SJSA1 (cell line): ENCODE results near the gene FRMD5. TPM values are rescaled to one million over a fixed set of nuclear protein-coding genes. Genes with fewer than 3 reads are reported as not detected.
A peak's percentile ranks its signal among the peaks of the same experiment; 100 is the strongest.
"Not testable (repeated sequence)": the region's sequence is repeated elsewhere in the genome, so short reads cannot be mapped to it uniquely, and the experiment has no call there.

Source experiments
- DNase-seq, 2 experiments: peaks; one replicate each; pipeline ENCODE4 v3.0.0-alpha.2; 2015 to 2020; ENCODE audit warnings: low spot score in 2 of 2, low read depth in 1 of 2
- H3K27ac ChIP-seq: fragments of 250-450 bp; sonication (Bioruptor Pico); 2 replicates; pipeline ENCODE4 v1.5.1; 2020; ENCODE audit warnings: mild to moderate bottlenecking, moderate library complexity
- H3K27me3 ChIP-seq: fragments of 250-450 bp; sonication (Bioruptor Pico); replicated peaks from 2 replicates; pipeline ENCODE4 v1.5.1; 2020; ENCODE audit warnings: mild to moderate bottlenecking, moderate library complexity
- H3K36me3 ChIP-seq: fragments of 250-450 bp; sonication (Bioruptor Pico); 2 replicates; pipeline ENCODE4 v1.5.1; 2020; ENCODE audit warnings: mild to moderate bottlenecking
- H3K4me1 ChIP-seq: fragments of 250-450 bp; sonication (Bioruptor Pico); replicated peaks from 2 replicates; pipeline ENCODE4 v1.6.1; 2021; ENCODE audit warnings: mild to moderate bottlenecking
- H3K4me3 ChIP-seq: fragments of 250-450 bp; sonication (Bioruptor Pico); 2 replicates; pipeline ENCODE4 v1.5.1; 2020; ENCODE audit warnings: mild to moderate bottlenecking
- H3K9me3 ChIP-seq: fragments of 250-450 bp; sonication (Bioruptor Pico); replicated peaks from 2 replicates; pipeline ENCODE4 v1.5.1; 2020; ENCODE audit warnings: mild to moderate bottlenecking
- total RNA-seq: library from RNA; depleted of rRNA; stranded (reverse); fragments of >200 nt; shearing (Covaris generic); gene quantifications from 2 replicates; pipeline ENCODE4 v1.2.3, GENCODE V29; 2014

Gene FRMD5
- total RNA-seq, 1 experiment from 2014 or later = 3.8 TPM

DNA sequence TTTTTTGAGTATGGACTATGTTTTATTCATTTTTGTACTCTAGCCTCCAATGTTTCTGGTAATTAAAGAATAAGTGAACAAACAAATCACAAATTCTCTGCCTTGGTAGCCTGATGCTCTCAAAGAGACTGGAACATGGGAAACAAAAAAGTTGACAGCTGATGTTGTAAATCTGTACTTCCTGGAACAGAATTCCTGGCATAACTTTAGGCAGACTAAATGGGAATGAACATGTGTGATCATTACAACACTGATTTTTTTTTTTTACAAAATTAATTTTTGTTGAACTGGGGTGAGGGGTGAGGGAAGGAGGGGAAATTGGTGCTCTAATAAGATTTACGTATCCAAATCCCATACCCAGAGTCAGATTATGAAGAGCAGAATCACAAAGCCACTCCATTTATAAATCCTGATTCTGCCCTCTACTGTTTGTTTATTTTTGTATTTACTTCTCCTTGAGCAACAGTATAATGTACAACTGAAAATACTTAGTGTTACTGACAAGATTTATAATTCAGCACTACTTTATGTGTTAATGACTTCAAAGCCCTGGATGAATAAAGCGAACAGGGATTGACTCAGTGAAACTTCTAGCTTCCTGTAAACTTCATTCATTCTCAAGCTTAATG, 165.0 kb downstream of the FRMD5 start:
- H3K36me3 ChIP-seq = no peaks in the 10 kb centered on the region
- DNase-seq = peak in 1 of 2 experiments; percentile 65
- H3K4me3 ChIP-seq = no peak overlapping the region
- H3K27ac ChIP-seq = peak overlapping the region; percentile 74
- H3K9me3 ChIP-seq = no peaks in the 10 kb centered on the region; the same call in 1 of the 2 replicates
- H3K4me1 ChIP-seq = peaks cover 43% of the 10 kb centered on the region
- H3K27me3 ChIP-seq = no peaks in the 10 kb centered on the region

DNA sequence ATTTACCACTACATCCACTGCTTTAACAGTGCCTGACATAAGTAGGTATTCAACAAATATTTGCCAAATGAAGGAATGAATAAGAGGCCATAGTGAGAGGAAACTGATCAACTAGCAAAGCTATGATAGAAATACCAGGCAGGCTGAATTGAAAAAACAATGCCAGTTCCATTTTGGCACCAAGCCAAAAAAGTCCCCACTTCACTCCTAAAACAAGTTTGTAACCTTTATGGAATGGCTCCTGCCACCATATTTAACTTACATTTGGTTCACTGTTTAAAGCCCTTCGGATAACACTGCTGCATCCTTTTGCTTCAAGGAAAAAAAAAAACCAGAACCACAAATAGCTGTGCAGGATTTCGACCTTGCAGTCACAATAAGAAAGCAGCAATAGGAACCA, 166.1 kb downstream of the FRMD5 start:
- Histone ChIP-seq H3K4me3 (no peak overlapping the region), H3K27me3 (no peaks in the 10 kb centered on the region), H3K27ac (0 out of 2 replicates have a peak overlapping the region, but pooled peaks have one; percentile 14), H3K36me3 (no peaks in the 10 kb centered on the region), H3K4me1 (peaks cover 40% of the 10 kb centered on the region), H3K9me3 (no peaks in the 10 kb centered on the region; the same call in 1 of the 2 replicates)
- DNase-seq = peak in 1 of 2 experiments; percentile 24

DNA sequence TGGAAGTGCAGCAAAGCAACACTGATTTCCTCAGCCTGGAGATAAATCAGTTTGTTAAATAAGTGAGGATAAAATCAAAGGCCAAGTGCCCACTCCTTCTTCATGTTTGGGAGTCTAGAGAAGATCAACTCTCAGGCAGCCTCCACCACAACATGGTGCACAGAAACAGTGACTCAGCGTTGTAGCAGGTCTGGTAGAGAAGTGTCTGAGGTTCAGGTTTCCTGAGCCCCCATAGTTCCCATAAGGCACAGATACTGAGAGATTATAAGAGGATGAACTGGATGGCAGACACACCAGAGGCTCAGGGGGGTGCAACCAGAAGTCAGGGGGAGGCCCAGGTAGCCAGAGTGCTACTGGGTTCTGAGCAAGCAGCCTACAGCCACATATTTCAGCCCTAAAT, 166.7 kb downstream of the FRMD5 start:
- Histone ChIP-seq H3K4me1 (peaks cover 40% of the 10 kb centered on the region), H3K9me3 (no peaks in the 10 kb centered on the region; the same call in 1 of the 2 replicates), H3K27ac (0 out of 2 replicates have a peak overlapping the region, but pooled peaks have one; percentile 14), H3K36me3 (no peaks in the 10 kb centered on the region), H3K27me3 (no peaks in the 10 kb centered on the region), H3K4me3 (no peak overlapping the region)
- peak in 1 of 2 experiments; percentile 16 for DNase-seq

DNA sequence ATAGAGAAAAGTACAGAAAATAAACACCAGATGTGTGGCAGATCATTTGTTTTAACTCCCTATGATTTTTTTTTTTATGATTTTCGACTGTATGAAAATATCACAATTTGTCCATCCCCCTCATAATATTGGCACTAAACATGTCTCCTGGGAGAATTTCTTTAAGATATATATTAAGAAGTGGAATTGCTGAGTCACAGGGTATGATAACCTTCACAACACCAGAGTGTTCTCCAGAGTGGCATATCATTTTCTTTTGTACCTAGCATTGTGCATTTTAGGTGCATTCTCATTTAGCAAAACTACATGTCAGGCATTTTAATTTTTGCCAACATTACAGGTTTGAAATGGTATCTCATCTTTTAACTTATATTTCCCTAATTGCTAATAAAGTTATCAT, 170.9 kb downstream of the FRMD5 start:
- Histone ChIP-seq H3K36me3 (no peaks in the 10 kb centered on the region), H3K27me3 (no peaks in the 10 kb centered on the region), H3K27ac (no peak overlapping the region), H3K9me3 (no peaks in the 10 kb centered on the region), H3K4me3 (no peak overlapping the region), H3K4me1 (peaks cover 25% of the 10 kb centered on the region)
- no peak for DNase-seq

DNA sequence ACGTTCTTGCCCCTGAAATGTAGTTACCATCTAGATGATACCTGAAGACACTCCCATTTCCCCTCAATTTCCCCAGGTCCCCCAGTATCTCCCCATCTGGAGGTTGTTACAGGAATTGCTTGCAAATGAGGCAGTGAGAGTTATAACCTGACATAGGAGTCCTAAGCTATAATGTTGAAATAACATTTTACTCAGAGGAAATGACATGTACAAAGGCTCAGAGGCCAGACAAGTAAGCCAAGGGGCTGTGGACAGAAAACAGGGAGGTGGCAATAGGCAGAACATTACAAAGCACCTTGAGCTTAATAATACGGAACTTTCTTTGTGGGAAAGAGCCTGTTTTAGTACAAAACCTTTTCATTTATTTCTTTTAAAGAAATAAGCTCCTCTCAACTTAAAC, 171.9 kb downstream of the FRMD5 start:
- H3K27ac ChIP-seq = no peak overlapping the region
- no peak for DNase-seq
- peaks cover 15% of the 10 kb centered on the region for H3K4me1 ChIP-seq
- no peaks in the 10 kb centered on the region for H3K9me3 ChIP-seq
- no peaks in the 10 kb centered on the region for H3K27me3 ChIP-seq
- H3K4me3 ChIP-seq = no peak overlapping the region
- H3K36me3 ChIP-seq = no peaks in the 10 kb centered on the region

DNA sequence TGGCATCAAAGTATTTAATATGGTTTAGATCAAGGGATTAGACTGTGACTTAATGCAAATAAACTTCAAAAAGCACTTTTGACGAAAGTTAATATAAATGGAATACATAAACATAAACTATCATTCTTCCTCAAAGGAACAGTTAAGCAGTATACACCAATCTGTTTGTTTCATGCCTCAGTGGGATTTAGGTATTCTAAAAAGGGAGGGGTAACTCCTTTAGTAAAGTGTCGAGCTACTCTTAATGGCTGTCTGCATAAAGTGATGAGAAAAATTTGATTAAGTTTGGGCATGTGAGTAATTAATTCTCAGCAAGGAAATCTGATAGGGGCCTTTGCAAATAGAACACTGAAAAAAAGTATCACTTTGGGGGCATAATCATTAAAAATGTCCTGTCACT, 176.9 kb downstream of the FRMD5 start:
- no peak for DNase-seq
- H3K4me1 ChIP-seq = no peaks in the 10 kb centered on the region
- no peak overlapping the region for H3K4me3 ChIP-seq
- no peaks in the 10 kb centered on the region for H3K27me3 ChIP-seq
- no peaks in the 10 kb centered on the region for H3K9me3 ChIP-seq
- H3K27ac ChIP-seq = no peak overlapping the region
- no peaks in the 10 kb centered on the region for H3K36me3 ChIP-seq

DNA sequence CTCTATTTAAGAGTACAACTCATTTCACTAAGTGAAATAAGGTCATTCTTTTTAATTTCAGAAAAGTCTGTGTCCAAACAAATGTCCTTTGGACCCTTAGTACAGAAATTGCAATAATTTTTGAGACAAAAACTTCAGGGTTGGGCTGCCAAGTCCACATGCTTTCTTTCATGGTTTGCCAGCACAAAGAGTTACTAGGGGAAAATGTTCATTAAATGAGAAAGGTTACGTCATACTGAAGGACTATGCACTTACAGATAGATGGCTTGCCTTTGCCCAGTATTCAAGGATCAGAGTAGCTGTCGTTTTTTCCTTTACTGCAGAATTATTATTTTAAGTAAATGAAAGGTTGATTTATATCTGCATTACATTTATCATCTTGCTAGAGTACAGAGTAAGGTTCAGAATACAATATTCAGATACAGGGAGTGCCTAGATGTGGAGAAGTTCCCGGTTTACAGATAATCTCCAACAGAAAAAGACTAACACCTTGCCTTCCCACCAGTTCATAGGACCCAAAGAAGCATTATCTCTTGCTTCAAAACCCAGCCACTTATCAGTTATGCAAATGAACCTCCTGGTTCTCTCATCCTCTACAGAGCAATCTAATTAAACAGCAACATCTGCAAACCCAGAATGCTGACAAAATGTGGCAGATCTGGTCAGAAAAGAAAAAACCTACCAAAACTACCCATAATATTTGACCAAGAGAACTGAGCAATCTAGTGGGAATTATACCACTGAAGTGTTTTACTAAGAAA, 179.3 kb downstream of the FRMD5 start:
- H3K27ac ChIP-seq = no peak overlapping the region

DNA sequence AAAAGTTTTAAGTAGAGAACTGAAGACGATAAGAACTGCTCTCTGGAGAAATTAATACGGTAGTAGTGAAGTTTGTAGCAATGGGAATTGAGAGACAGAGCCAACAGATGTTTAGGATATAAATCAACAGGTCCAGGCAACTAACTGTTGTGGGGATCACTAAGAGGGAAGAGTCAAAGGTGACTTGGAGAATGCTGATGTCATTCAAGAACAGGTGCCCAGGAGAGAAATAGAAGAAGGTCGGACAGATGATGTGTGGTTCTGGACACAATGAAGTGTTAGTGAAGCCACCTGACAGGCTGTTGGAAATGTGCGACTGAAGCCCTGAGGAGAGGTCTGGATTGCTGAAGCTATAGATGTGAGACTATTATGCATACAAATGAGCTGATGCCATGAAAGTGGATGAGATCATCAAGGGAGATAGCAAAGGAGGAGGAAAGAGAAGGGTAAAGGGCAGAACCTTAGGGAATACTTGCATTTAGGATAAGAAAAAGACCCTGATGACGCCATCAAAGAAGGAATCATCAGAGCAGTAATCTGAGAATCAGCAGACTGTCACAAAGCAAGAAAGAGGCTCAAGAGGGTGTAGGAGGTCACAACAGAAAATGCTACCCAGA, 183.7 kb downstream of the FRMD5 start:
- Histone ChIP-seq H3K9me3 (no peaks in the 10 kb centered on the region), H3K36me3 (no peaks in the 10 kb centered on the region), H3K27me3 (no peaks in the 10 kb centered on the region), H3K4me3 (no peak overlapping the region), H3K4me1 (peaks cover 9% of the 10 kb centered on the region), H3K27ac (no peak overlapping the region)
- no peak for DNase-seq

More for the DNA sequence above, 179.3 kb downstream of the FRMD5 start:
- no peaks in the 10 kb centered on the region for H3K27me3 ChIP-seq
- H3K4me1 ChIP-seq = no peaks in the 10 kb centered on the region
- H3K9me3 ChIP-seq = no peaks in the 10 kb centered on the region
- H3K36me3 ChIP-seq = no peaks in the 10 kb centered on the region
- no peak overlapping the region for H3K4me3 ChIP-seq
- no peak for DNase-seq

DNA sequence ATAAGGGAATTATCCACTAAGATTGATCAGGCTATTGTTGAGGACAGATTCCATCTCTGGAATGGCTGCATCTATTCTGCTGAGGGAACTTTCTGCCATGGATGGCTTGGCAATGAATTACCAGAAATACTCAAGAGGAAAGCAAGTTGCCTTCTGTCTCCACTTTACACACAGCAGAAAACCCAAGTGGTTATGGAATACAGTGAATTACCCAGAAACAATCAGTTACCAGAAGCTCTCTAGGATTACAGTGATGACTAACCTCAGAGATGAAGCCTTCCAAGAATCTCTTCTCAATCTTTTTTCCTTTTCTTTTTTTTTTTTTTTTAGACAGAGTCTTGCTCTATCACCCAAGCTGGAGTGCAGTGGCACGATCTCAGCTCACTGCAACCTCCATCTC, 185.0 kb downstream of the FRMD5 start:
- DNase-seq = no peak

DNA sequence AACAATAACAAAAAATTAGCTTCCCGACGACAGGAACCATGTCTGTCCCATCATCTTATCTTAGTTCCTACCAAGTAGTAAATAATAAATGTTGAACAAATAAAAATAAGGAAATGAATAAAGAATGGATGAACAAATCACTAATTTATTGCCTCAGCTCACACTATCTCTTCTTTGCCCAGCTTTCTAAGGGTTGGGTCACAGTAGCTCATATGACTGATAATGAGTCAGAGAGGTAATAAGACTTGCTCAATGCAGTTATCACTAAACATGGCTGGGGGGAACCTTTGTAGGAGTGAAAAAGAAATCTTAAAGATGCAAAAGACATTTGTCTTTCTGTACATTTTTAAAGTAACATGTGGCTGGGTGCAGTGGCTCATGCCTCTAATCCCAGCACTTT, 186.0 kb downstream of the FRMD5 start:
- H3K4me3 ChIP-seq = no peak overlapping the region
- H3K9me3 ChIP-seq = no peaks in the 10 kb centered on the region
- H3K36me3 ChIP-seq = no peaks in the 10 kb centered on the region
- DNase-seq = peak in 1 of 2 experiments; percentile 14
- peaks cover 9% of the 10 kb centered on the region for H3K4me1 ChIP-seq
- no peak overlapping the region for H3K27ac ChIP-seq
- no peaks in the 10 kb centered on the region for H3K27me3 ChIP-seq

More for the DNA sequence above, 185.0 kb downstream of the FRMD5 start:
- Histone ChIP-seq H3K4me3 (no peak overlapping the region), H3K9me3 (no peaks in the 10 kb centered on the region), H3K27me3 (no peaks in the 10 kb centered on the region), H3K36me3 (no peaks in the 10 kb centered on the region), H3K4me1 (peaks cover 9% of the 10 kb centered on the region), H3K27ac (no peak overlapping the region)

DNA sequence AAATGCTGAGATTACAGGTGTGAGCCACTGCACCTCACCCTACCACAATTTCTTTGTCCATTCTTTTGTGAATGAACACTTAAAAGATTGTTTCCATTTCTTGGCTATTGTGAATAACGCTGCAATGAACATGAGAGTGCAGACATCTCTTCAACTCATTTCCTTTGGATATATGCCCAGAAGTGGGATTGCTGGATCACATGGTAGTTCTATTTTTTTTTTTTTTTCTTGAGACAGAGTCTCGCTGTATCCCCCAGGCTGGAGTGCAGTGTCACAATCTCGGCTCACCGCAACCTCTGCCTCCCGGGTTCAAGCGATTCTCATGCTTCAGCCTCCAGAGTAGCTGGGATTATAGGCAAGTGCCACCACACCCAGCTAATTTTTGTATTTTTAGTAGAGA, 194.8 kb downstream of the FRMD5 start:
- not testable (repeated sequence) for H3K36me3 ChIP-seq, H3K27ac ChIP-seq, H3K4me1 ChIP-seq, DNase-seq, H3K4me3 ChIP-seq, H3K27me3 ChIP-seq, H3K9me3 ChIP-seq

DNA sequence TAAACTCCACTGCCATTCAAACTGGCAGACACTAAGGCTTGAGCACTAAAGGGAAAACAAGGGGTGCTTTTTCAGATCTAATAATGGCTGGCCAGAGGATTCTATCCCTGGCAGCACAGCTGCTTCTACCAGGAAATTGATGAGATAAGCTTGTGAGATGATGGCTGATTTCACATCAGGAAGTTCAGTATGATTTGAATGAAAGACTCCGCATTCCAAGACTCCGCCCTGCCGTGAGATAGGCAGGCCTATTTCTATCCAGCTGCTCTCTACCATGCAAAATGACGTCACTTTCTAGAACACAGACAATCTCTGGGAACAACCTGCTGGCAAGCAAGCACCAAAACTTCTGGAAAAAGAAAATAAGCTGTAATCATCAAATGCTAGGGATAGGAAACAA, 196.5 kb downstream of the FRMD5 start:
- H3K4me3 ChIP-seq = no peak overlapping the region

DNA sequence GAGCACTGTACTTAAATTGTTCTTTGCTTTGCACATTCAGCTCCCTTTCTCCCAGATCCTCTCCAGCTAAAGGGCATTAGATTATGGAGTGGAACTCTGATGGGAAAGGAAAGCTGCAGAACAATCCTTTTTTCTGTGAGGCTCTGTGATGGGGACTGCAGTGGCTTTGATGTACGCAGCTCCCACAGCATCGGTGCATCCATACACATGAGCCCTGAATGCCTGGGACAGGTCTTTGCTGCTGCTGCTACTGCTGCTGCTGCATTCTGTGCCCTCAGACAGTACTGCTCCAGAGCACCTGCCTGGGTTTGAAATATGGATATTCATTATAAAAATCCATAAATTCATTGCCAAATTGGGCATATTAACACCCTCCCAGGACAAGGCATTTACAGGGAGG, 203.9 kb downstream of the FRMD5 start:
- Histone ChIP-seq H3K27me3 (no peaks in the 10 kb centered on the region), H3K4me1 (no peaks in the 10 kb centered on the region), H3K27ac (no peak overlapping the region), H3K4me3 (no peak overlapping the region), H3K36me3 (no peaks in the 10 kb centered on the region), H3K9me3 (no peaks in the 10 kb centered on the region)
- no peak for DNase-seq

More for the DNA sequence above, 196.5 kb downstream of the FRMD5 start:
- H3K4me1 ChIP-seq = no peaks in the 10 kb centered on the region
- DNase-seq = no peak
- H3K36me3 ChIP-seq = no peaks in the 10 kb centered on the region
- H3K27me3 ChIP-seq = no peaks in the 10 kb centered on the region
- H3K27ac ChIP-seq = no peak overlapping the region
- no peaks in the 10 kb centered on the region for H3K9me3 ChIP-seq

DNA sequence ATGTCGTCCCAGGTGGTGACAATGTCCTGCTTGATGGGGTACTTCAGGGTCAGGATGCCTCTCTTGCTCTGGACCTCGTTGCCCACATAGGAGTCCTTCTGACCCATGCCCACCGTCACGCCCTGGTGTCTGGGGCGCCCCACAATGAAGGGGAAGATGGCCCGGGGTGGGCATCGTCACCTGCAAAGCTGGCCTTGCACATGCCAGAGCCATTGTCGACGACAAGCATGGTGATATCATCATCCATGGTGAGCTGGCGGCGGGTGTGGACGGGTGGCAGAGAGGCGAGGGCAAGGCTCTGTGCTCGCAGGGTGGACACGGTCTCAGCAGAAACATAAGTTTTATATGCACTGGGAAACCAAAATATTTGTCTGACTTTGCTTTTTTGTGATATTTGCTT, 205.1 kb downstream of the FRMD5 start:
- Histone ChIP-seq H3K36me3 (no peaks in the 10 kb centered on the region), H3K4me3 (no peak overlapping the region), H3K9me3 (no peaks in the 10 kb centered on the region), H3K27ac (no peak overlapping the region), H3K4me1 (no peaks in the 10 kb centered on the region), H3K27me3 (no peaks in the 10 kb centered on the region)
- no peak for DNase-seq
